CD4-positive, alpha-beta T cell treated with Interleukin-4 for 4 hours (primary cell): Measurements from ENCODE around the gene OPN4.

Experiments used
- DNase-seq: peaks from one replicate; pipeline ENCODE4 v3.0.0-alpha.2; 2020

Gene OPN4

DNA sequence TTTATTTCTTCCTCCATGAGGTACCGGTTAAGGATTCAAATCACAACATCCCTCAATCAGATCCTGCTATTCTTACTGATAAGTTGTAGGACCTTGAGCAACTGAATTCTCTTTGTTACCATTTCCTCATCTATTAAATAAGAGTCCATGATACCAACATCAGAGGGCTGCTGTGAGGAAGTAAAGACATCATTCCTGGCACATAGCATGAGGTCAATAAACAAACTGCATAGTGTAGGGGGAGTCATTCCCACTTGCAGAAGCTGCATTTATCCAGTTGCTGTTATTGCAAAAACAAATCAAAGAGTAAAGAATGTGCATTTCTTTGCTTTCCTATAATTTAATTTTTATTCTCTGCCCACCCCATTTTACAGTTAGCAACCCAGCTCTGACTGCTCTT is 50.8 kb downstream of the OPN4 start:
- no peak for DNase-seq

GRCh38 chr10:86705905-86706304 is 51.6 kb downstream of the OPN4 start:
- DNase-seq: no peak

DNA sequence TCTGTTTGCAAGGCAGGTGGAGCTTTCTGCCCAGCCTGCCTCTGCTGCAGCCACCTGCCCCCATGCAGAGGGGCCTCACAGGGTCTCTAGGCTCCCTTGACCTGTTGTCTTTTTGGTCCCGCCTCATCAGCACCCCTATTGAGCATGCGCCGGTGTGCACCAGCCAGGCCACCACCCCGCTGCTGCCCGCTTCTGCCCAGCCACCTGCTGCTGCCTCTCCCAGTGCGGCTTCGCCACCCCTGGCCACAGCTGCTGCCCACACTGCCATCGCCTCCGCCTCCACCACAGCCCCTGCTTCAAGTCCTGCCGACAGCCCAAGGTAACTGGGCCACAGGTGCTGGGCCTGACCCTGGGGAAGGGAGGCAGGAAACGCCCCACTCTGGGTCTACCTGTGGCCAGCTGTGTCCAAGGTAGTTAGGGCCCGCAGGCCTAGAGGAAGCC is 52.1 kb downstream of the OPN4 start:
- DNase-seq: no peak

DNA sequence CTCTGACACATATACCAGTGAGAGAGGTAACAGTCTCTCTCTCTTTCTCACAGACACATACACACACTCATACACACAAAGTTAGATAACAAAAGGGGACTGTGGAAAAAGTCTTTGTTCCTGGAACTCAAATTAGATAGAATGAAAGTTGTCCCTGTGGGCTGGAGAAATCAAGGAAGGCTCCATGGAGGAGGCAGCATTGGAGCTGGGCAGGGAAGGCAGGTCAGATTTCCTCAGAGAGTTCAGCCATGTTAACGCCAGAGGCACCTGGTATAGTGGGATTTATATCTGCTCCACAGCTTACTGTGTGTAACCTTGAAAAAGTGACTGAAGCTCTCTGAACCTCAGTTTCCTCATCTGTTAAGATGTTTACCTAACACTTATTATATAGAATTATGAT is 52.6 kb downstream of the OPN4 start:
- no peak for DNase-seq

DNA sequence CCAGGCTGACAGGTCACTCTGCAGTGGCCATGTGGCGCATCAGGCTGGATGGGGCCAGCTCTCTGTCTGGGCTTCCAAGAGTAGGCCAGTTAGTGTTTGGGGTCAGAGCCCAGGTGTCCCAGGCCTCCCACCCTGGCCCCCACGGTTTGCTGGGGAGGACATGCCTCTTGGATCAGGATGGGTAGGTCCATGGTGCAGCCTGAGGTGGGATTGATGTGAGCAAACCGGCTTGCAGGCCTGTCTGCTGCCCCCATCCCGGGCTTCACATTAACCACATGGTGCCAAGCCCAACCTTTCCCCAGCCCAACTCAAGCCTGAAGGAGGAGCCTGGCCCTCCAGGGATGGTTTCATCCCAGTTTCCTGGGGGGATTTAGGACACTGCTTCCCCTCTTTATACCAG is 53.2 kb downstream of the OPN4 start:
- DNase-seq: no peak

- no peak for DNase-seq
Measured at GRCh38 chr10:86708068-86708782, 53.9 kb downstream of the OPN4 start.

DNA sequence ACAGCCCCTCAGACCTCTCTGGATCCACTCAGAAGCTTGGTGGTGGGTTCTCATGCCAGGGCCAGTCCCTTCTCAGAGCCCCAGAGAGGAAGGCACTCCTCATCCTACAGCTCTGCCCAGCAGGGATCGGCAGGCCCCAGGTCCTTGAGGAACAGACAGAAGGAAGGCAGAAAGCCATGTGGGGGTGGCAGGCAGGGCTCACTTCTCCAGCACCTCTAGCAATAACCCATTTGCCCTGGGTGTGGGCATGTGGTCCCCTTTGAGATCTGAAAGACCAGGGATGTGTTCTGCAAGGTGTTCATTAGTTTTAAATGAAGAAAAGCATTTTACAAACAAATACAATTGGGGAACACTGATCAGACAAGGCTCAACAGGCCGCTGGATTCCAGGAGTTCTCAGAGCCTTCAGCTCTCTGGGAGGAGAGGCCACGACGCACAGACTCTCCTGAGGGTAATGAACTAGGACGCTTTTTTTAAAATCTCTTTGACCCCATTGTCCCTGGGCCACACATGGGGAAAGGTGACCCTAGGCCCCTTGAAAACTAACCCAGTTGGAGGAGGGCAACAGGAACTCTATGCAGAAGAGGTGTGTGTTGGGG is 54.5 kb downstream of the OPN4 start:
- no peak for DNase-seq

DNA sequence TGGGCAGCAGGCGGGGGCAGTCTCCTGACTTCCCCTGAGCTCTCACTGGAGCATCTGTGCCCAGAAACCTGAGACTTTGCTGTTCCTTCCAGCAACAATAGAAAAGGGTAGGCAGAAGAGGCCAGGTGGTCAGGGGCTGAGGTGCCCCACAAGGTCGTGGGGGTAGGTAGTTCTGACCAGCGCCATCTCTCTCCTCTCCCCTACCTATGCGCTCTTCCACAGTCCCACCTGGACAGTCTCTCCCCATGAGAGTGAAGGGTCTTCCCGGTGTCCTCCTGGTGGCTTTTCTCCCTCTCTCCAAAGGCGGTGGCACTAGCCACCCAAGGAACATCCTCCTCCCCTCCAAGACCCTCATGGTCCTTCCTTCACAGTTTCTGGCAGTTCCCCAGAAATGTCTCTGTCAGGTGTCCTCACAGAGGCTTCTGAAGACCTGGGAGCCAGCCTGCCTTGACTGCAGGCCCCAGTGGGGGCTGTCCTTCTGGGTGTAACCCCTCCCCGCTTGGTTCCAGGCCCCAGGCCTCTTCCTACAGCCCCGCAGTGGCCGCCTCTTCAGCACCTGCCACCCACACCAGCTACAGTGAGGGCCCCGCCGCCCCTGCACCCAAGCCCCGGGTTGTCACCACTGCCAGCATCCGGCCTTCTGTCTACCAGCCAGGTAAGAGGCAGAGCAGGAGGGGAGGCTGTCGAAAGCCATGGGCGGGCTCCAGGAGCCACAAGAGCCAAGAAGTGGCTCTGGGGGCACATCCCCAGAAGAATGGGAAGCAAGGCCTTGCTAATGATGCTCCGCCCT is 55.2 kb downstream of the OPN4 start:
- no peak for DNase-seq

DNA sequence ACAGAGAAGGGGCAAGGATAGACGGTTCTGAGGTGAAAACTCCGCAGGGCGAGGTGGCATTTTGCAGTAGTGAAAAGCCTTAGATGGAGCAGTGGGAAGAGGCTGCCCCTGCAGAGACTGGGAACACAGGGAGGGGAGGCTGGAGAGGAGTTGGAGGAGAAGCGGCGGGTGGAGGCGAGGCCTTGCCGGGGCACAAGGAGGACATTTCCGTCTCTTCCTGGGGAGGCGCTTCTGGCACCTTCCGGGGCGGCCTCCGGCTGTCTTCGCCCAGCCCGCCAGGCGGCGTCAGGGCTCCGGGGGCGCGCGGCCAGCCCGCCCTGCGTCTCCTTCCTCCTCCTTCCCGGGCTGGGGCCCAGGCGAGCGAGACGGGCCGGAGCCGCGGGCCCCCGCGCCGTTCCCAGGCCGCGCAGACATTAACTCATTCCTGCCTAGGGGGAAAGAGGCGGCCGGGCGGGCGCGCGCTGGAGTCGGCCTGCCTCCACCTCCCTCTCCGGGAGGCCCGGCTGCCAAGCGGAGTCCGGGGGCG is 56.7 kb downstream of the OPN4 start:
- DNase-seq: peak; percentile 84

DNA sequence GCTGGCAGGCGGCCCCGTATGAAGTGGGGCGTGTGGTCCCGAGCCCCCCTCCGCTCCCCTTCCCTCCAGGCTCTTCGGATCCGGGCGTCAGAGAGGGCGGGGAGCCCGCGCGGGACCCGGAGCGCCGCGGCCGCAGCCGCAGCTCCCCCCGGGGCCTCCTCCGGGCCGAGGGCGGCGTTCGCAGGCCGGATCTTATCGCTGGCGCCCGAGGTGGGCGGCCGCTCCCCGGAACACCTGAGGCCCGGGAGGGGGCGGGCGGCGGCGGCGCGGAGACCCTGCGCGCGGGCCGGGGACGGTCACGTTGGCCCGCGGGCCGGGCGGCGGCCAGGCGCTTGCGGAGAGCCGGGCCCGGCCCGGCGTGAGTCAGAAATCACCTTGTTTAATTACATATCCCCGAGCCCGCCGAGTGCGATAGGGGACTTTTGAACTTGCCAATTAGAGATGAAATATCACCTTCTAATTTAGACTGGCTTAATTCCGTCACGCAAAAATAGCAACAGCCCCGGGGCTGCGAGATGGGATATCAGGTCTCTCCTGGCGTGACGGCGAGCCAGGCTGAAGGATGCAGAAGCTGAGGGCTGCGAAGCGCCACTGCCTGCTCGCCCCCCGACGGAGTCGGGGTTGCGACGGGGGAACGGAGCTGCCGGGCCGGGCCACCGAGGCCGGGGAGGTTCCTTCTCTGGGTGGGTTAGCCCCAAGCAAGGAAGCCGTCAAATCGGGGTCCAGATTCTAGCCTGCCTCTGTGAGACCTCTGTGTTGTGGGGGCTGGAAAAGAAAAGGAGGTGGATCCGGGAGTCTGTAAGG is 57.4 kb downstream of the OPN4 start:
- DNase-seq: peak; percentile 42

DNA sequence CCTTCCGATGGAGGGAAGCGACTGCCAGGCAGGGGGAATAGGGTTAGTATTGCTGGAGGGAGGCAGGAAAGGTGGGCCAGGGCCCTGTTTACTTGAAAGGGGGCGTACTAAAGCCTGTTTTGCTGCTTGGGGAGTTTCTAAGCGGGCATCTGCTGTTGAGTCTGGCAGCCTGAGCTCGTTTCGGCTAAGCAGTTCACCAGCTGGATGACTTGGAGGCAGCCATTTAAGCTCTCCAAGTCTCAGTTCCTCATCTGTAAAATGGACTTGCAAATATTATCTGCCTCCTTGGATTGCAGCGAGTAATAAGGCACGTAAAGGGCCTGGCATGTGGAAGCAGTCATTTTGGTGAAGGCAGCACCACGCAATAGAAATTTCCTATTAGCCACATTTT is 58.0 kb downstream of the OPN4 start:
- DNase-seq: no peak

- no peak for DNase-seq
Measured at GRCh38 chr10:86715156-86715795, 60.9 kb downstream of the OPN4 start.

DNA sequence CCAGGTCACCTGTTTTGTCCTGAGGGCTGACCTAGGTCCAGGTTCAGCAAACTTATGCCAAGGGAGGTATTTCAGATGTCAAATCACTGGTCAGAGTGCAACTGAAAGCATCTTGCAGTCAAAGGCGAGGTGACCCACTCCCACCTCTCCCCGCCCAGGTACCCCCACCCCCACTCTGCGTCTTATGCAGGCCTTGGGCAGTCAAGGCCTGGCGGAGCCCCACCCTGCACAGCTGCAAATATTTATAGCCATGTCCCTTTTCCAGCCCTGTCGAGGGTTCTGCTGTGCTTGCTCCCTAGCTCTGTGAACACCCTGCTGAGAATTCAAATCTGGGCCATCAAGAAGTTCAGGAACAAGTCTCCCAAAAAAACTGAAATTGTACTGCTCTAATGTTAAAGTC is 61.5 kb downstream of the OPN4 start:
- DNase-seq: no peak
